HG03575 (cell line): ENCODE data around the gene PITHD1.
"Not testable (repeated sequence)": the region's sequence is repeated elsewhere in the genome, so short reads cannot be mapped to it uniquely, and the experiment has no call there.

Experiments used
- ATAC-seq: cut with Tn5 transposase; IDR thresholded peaks from one replicate; pipeline ENCODE4 v1.9.1; 2021; ENCODE audit not compliant: unreplicated experiment, insufficient number of reproducible peaks, low FRiP score; ENCODE audit errors: extremely low read depth

PITHD1 gene

DNA sequence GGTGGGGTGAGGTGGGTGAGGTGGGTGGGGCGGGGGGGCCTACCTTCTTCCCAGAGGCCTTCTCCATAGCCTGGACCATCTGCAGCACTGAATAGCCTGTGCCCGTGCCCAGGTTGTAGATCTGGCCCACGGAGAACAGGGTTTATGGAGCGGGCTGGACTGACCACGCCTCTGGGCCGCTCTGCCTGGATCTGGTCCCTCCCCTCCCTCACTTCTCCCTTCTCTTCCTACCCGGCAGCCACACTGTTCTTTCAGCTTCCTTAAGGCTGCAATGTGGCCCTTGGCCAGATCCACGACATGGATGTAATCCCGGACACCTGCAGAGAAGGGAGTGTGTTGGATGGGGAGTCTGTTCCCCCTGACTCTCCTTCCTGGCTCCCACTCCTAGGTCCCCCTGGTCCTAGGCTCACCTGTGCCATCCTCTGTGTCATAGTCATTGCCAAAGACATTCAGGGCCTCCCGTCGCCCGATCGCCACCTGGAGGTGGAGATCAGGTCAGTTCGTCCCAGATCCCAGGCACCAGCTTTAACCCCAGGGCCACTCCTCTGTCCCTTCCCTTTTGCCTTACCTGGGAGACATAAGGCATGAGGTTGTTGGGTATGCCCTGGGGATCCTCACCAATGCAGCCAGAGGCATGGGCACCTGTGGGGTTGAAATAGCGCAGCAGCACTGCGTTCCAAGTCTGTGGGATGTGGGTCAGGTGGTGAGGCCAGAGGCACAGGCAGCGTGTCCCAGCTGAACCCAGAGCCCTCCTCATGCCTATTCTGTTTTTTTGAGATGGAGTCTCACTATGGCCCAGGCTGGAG, 18.5 kb downstream of the PITHD1 start:
- no peak for ATAC-seq

DNA sequence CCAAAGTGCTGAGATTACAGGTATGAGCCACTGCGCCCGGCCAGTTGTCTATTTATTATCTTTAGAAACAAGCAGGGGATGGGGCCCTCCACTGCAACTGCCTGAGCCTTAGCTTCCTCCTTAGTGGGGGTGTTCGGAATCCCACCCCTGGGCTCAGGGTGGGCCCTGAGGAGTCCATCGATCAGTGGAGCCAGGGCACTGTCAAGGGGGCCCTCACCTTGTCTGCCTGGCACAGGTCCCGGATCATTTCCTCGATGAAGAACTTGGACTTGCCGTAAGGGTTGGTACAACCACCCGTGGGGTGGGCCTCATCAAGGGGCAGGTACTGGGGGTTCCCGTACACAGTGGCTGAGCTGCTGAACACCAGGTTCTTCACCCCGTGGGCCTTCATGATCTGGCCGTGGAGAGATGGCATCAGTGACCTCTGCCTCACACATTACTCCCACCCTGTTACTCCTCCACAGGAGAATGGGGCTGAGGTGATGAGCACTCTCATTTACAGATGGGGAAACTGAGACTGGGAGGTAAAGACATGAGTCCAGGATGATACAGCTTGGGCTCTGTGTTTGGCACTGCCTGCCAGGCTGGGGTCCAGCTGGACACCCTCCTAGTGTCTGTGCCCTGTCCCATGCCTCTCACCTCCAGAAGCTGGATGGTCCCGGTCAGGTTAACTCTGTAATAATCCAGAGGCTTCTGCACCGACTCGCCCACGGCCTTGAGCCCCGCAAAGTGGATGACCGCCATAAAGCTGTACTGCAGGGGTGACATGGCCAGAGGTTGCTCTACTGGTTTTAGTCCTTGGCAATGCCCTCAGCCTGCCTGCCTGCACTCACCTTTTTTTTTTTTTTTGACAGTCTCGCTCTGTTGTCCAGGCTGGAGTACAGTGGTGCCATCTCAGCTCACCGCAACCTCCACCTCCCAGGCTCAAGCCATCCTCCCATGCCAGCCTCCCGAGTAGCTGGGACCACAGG, 19.5 kb downstream of the PITHD1 start:
- no peak for ATAC-seq

DNA sequence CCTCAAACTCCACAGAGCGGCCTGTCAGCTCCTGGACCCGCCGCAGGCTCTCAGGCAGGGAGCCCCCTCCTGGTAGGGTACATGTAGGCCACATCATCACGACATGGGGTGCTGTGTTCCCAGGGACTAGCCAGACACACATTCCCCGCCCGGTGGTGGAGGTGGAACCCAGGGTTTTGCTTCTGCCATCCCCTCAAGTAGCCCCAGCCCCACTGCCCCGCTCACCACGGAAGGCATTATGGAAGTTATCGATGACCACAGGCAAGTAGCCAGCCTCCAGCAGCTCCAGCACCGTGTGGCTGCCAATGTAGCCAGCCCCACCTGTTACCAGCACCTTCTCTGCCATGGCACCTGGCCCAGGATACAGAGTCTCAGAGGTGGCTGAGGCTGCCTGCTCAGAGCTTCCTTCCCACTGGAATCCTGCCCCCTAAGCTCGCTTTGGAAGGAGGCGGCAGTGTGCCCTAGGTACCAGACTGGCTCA, 20.5 kb downstream of the PITHD1 start:
- no peak for ATAC-seq

DNA sequence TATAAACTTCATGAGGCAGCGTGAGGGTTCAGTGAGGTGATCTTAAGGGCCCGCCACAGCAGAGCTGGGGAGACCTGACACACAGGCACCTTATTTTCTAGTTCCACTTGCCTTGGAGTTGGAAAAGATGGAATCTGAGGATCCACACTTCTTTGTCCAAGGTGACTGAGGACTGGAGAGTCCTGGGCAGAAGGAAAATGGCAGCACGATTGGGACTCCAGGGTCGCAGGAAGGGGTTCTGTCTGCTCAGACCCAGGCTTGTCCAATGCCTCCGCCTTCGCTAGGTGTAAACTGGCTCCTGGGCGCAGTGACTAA, 21.0 kb downstream of the PITHD1 start:
- no peak for ATAC-seq

DNA sequence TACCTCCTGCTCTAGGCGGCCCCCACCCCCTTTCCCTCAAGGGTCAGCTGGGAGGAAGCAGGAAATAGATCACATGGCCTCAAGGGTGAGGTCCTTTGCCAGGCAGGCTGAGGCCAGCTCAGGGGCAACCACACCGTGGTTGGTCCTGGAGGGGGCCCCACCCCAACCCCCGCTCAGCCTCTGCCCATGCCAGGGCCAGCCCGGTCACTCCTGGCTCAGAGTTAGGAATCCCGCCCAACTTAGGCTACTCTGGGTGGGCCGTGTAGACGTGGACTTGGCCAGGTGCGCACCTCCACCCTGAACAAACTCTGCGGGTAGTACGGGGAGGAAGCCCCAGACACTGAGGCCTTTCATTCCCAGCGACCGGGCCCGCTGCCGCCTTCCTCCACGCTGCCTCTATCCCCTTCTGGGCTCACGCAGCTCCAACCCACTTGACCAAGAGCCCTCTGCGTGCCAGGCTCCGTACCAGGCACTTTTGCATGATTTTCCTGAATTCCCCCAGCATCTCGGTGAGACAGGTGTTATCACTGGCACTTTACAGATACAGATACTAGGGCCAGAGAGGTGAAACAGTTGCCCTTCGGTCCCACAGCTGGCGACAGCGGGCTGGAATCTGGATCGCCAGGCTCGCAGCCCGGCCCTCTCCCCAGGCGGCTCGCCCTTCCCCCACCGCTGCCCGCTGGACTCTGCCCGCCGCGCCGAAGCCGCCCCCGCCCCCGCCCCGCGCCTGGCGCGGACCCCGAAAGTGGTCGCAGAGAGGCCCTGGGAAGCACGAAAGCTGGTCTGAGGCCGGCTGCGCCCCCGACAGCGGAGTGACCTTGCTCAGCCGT, 21.6 kb downstream of the PITHD1 start:
- no peak for ATAC-seq

DNA sequence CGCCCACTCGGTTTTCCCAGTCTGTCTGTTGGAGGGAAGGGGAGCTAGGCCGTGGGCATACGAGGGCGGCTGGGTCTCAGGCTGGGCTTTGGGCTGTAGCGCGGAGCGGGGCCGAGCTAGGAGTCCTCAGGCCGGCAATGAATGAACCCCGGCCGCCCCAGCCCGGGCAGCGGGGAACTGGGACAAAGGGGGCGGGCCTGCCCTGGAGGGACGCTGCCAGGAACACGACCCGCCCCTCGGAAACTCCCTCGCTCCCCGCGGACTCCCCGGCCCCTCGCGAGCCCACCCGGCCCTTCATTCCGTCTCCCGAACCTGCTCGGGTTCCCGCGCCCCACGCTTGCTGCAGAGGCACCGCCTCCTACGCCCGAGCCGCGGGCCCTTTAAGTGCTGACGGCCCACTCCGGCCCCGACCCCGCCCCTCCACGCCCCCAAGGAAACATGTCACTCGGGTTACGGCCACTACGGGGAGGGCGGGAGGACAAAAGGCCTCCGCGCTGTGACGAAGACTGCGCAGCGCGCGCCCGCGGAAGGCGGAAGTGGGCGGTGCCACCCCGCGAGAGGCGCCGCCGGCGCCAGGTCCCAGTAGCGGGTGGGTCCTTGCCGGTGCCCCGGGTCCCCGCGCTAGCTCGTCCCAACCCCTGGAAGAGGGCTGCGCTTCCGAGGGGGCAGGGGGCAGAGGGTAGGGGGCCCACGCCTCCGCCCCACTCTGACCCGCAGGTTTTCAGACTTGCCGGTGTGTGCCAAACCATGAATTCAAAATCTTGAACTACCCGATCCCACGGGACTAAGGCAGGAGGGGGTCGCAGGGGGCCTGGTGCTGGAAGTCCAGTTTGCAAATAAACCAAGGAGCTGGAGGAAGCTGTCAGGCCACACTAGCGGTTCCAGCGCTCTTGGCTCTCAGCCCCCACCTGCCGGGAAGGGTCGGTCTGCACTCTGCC, 22.5 kb downstream of the PITHD1 start, which contains the start of gene GALE:
Gene GALE (minus strand): TSS at position 355 of the 938 bp plus-strand sequence. CDS start 1,747 bp downstream, outside the sequence.
- no peak for ATAC-seq

DNA sequence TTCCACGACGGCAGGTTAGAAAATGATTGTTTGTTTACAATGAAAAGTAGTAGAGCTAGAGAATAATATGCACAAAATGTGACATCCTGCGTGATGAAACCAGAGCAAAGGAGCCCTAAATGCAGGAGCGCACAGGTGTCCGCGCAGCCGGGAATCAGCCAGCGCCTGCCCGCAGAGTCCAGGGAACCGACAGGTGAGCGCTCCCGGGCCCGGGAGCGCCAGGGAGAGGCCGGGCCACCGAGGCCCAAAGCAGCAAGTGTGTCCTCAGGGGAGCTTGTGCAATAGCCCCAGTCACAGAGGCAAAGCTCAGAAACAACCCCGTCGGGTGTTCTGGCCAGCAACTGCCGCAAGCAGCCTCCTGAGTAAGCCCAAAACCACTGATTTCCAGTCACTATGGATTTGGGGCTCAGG, 23.1 kb downstream of the PITHD1 start:
- no peak for ATAC-seq

DNA sequence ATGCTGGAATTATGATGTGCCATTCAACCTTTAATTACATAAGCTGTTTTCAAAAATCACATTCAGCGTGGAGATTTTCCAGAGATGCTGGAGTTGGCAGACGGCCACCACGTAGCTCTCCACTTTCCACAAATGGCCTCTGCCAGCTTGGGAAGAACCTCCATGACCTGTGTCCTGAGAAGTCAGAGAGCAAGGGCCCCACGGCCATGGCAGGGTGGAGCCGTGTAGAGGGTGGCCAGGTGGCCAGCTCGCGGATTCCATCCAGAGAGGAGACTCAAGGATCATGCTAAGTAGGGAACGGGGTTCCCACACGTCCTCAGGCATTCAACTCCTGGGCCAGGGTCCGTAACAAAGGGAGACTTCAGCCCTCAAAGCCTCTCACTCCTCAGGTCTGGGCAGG, 23.7 kb downstream of the PITHD1 start:
- ATAC-seq: no peak

DNA sequence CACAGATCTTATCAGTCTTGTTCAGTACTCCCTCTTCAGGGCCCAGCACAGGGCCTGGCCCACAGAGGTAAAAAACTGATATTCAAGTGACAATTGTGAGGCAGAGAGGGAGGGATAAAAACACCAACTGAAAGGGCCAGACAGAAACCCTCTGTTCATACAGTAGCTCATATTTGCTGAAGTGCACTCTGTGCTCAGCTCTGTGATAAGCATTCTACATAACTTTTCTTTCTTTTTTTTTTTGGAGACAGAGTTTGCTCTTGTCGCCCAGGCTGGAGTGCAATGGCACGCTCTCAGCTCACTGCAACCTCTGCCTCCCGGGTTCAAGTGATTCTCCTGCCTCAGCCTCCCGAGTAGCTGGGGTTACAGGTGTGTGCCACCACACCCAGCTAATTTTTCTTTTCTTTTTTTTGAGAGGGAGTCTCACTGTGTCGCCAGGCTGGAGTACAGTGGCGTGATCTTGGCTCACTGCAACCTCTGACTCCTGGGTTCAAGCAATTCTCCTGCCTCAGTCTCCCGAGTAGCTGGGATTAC, 24.7 kb downstream of the PITHD1 start:
- ATAC-seq: not testable (repeated sequence)

DNA sequence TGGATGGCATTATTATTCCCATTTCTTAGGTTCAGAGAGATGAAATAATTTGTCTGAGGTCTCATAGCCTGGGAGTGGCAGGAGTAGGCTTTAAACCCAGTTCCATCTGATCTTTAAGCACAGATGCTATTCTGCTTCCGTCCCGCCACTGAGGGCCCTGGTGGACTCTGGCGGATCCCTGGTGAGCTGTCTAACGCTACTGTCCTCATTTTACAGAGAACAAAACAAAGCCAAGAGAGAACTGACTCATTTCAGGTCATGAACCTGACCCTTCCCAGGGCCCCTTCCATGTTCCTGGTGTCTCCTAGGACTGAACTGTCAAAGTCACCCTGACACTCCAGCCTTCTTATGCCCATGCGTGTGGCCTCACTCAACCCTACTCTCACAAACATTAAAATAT, 25.5 kb downstream of the PITHD1 start:
- ATAC-seq: no peak

DNA sequence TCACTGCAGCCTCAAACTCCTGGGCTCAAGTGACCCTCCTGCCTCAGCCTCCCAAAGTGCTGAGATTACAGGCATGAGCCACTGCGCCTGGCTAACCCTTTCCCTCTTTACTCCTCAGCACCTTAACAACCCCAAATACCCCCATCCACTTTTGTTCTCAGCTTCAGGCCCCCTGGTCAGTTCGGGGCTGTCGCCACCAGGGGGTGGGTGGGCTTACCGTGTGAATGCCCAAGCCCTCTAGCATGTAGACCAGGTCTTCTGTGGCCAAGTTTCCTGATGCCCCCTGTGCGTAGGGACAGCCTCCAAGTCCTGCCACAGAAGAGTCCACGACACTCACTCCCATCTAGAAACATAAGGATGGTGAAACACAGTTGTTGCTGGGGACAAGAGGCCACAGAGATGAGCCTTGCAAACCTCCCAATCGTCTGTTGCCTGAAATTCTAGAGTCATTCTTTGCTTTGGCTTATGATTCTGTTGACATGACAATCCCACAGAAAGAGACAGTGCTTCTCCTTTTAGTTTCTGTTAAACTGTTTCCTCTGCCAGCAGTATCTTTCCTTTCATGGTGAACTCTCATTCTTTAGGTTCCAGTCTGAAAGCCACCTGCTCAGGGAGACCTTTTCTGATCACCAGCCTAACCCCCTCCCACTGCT, 26.1 kb downstream of the PITHD1 start:
- no peak for ATAC-seq

DNA sequence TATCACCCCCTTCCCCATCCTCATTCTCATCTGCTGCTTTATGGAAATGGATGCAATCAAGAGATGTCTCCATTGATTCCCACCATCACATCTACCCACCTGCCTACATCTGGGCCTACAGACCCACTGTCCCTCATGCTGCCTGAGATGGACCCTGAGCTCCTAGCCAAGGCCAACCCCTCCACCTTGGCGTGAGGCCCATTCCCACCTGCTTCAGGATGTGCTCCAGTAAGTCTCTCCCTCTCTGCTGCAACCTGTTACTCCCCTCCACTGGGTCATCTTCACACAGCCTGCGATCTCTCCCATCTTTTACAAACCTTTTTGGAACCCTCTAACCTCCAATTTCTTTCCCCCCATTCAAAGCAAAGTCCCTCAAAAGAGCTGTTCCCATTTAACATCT, 26.8 kb downstream of the PITHD1 start:
- ATAC-seq: no peak

DNA sequence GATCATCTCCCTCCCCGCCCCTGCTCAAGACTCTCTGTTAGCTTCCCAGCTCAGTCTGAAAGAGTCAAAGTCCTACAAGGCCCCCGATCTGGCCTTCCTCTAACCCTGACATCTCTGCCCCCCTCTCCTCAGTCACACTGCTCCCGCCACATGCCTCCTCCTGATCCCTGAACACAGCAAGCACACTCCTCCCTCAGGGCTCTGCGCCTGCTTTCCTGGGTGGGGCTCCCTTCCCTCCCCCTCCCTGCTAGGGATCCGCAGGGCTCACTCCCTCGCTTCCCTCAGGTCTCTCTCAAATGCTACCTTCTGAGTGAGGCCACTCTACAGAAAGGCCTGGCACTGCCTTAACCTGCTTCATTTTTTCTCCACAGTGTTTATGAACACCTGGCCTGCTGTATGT, 28.1 kb downstream of the PITHD1 start:
- ATAC-seq: no peak

DNA sequence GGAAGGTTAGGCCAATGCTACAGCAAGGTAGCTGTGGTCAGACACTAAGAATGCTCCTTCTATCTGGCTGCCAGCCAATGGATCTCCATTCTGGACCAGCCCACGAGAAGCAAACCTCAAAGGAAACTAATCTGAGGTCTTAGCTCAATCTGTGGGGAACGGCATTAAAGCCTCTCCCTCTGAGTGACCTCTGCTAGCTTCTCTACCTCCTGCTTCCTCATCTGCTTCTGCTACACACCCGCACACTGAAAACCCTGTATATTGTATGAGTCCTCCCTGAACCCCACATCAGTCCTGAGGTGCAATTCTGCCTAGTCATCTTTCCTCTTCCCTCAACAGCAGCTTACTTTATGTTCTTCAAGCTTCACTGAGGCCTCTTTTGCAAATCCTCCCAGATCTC, 29.2 kb downstream of the PITHD1 start:
- no peak for ATAC-seq

DNA sequence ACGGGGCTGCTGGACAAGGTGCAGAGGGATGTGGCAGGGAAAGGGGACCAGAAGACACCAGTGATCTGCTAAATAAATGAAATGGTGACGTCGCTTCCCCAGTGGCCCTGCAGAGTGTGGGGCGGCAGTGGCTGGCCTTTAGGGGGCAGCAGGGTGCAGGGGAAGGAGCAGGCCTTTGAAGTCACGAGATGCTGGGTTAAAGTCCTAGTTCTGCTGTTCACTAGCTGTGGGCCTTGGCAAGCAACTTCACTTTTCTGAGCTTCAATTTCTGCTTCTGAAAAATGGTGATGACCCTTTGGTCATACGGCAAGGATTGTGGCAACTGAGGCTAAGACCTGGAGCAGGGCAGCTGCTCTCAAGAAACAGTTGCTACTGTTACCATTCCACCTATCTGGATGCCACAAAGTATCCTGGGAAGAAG, 31.5 kb downstream of the PITHD1 start:
- no peak for ATAC-seq

DNA sequence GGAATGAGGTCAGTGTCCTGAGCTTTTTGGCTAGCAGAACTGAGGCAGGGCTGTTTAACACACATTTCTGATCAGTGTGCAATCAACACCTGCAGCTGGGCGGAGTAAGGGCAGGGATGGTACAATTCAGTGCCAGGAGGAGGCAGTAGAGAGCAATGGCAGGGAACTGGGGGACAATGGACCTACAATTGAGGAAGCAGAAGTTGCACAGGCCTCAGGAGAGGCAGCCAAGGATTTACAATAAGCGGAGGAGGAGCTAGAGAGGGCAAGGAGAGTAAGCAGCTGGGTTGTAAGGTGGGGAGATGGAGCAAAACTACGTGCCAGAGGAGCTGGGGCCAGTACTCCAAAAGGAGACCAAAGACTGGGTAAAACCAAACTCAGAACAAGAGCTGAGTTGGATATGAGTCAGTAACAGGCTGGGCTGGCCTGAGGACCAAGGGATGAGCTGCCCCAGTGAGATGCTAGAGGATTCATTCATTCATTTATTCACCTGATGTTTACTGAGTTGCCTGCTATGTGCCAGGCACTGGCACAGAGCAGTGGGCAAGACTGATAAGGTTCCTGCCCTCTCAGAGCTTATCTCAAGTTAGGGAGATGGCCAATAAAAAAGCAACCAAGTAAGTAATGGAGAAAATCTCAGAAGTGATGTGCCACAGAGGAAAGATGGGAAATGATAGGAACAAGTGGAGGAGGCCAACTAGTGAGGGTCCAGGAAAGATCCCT, 32.8 kb downstream of the PITHD1 start:
- ATAC-seq: no peak

DNA sequence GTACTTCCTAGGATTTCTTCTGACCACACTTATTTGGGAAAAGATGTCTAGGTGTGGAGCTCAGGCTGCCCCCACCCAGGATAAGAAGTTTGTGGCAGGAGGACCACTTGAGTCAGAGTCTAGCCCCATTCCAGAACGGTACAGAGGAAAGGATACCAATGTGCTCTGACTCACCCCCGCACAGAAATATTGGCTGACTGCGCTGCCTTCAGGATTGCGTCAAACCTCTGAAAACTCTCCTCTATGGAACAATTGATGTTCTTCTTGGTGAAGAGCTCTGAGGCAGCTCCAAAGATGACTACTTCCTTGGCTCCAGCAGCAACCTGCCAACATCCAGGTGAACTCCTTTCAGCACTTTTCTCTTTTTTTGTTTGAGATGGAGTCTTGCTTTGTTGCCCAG, 35.8 kb downstream of the PITHD1 start:
- ATAC-seq: no peak
